ENCODE data around the gene ASB12. TPM values are rescaled to one million over a fixed set of nuclear protein-coding genes. Genes with fewer than 3 reads are reported as not detected.

Gene ASB12, protein sequence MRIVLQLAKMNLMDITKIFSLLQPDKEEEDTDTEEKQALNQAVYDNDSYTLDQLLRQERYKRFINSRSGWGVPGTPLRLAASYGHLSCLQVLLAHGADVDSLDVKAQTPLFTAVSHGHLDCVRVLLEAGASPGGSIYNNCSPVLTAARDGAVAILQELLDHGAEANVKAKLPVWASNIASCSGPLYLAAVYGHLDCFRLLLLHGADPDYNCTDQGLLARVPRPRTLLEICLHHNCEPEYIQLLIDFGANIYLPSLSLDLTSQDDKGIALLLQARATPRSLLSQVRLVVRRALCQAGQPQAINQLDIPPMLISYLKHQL
- 0.15 and 0.19 TPM in 2 replicates for polyA plus RNA-seq (2013)

DNA sequence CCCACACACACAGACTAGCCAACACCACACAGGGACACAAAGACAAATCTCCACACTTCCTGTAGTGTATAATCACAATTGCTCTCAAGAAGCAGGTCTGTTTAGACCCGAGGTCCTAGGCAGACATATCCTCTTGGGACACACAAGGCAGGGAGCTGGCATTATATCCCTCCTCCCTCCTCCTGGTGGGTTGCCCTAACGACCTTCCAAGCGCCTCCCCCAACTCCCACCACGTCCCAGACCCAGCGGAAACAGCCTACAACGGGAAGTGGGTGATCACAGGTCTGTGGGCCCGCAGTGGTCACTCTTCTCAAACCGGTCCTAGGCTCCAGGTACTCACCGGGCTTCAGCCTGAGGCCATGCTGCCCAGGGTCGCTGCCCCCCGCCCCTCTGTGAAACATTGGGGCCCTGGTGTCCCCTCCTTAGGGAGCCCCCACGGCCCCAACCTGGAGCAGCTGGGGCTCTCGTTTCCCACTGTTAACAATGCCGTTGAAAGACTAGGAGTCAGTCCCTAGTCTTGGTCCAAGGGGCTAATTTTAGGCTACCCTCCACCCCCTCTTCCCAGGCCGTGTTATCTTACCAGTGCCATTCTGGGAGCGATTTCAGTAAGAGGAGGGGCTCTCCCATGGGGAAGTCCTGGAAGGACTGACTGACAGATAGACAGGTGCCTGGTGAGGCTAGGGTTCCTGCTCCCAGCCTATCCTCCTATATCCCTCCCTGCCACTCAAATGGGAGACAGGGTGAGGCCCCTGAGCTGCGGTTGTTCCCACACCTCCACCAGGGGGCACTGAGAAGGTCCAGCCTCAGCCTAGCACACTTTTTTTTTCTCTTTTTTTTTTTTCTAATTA lies at the start of gene ASB12:
TSS of gene ASB12 (minus strand) at position 485 of the 848 bp plus-strand sequence. CDS start 4,957 bp downstream, outside the sequence.
- Histone ChIP-seq H4K8ac (ENCODE audit: low read depth, low read length) (no peak within 1 kb of the TSS), H3K27ac (ENCODE audit: low read depth, low read length) (no peak within 1 kb of the TSS), H3K27me3 (ENCODE audit: insufficient read depth, low read length) (no peaks in the 10 kb centered on the region), H3K18ac (ENCODE audit: low read length) (no peak within 1 kb of the TSS), H4K12ac (ENCODE audit: low read depth, low read length) (no peak within 1 kb of the TSS), H3K14ac (ENCODE audit: low read length) (no peak within 1 kb of the TSS), H3K4me2 (ENCODE audit: low read length) (no peak within 1 kb of the TSS), H3K4me3 (ENCODE audit: low read depth, low read length) (no peak within 1 kb of the TSS), H2BK5ac (ENCODE audit: low read depth, low read length, poor library complexity) (no peak within 1 kb of the TSS), H3K79me1 (ENCODE audit: low read length) (no peaks in the 10 kb centered on the region), H3K9ac (ENCODE audit: low read length) (no peak within 1 kb of the TSS), H3K9me3 (ENCODE audit: insufficient read depth, low read depth, low read length) (no peaks in the 10 kb centered on the region), H4K91ac (ENCODE audit: low read depth, low read length) (no peak within 1 kb of the TSS), H3K4ac (ENCODE audit: low read depth, low read length) (no peak within 1 kb of the TSS), H2AK5ac (ENCODE audit: low read length) (no peak within 1 kb of the TSS), H2BK120ac (ENCODE audit: insufficient read depth, low read length, poor library complexity) (no peak within 1 kb of the TSS), H3K36me3 (ENCODE audit: control insufficient read depth in 1 of 2, insufficient read depth in 2 of 2, low read length in 2 of 2) (no peaks in the 10 kb centered on the region), H3K23ac (ENCODE audit: low read length) (no peak within 1 kb of the TSS), H2AFZ (ENCODE audit: insufficient read depth, low read length, poor library complexity) (no peak within 1 kb of the TSS), H2BK12ac (ENCODE audit: low read length) (no peak within 1 kb of the TSS), H3K79me2 (ENCODE audit: control insufficient read depth, insufficient read depth, low read length, poor library complexity) (no peaks in the 10 kb centered on the region), H3K4me1 (ENCODE audit: control insufficient read depth in 1 of 2, insufficient read depth in 2 of 2, low read length in 2 of 2) (no peaks in the 10 kb centered on the region)
- WGBS (ENCODE audit: extremely low coverage, insufficient coverage, insufficient read length), result no CpG with 5 or more reads among the region's 17 CpGs
- DNase-seq, result no peak

DNA sequence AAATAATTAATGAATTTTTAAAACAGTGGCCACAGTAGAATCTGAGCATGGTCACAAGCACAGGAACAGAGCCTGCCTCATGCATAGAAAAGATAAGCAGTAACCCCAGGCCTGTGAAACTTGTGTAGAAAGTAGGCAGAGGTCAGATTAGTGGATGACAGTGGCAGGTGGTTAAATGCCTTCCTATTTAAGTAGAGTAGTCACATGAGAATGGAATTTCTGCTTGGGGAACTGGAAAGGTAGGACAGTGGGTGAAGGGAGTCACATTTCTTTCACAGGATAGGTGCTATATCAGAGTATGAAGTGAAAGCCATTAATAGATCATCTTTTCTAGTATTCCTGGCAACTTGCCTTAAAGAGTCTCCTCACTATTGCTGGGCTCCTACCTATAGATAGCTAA lies 34.9 kb upstream of the ASB12 start:
- no peak overlapping the region for H2AFZ ChIP-seq (ENCODE audit: insufficient read depth, low read length, poor library complexity)
- no peak overlapping the region for H3K9ac ChIP-seq (ENCODE audit: low read length)
- no peak overlapping the region for H3K27ac ChIP-seq (ENCODE audit: low read depth, low read length)
- no peak overlapping the region for H4K8ac ChIP-seq (ENCODE audit: low read depth, low read length)
- no peaks in the 10 kb centered on the region for H3K9me3 ChIP-seq (ENCODE audit: insufficient read depth, low read depth, low read length)
- no peaks in the 10 kb centered on the region for H3K79me2 ChIP-seq (ENCODE audit: control insufficient read depth, insufficient read depth, low read length, poor library complexity)
- no peaks in the 10 kb centered on the region for H3K79me1 ChIP-seq (ENCODE audit: low read length)
- H2BK120ac ChIP-seq (ENCODE audit: insufficient read depth, low read length, poor library complexity), result no peak overlapping the region
- H3K4me2 ChIP-seq (ENCODE audit: low read length), result no peak overlapping the region
- H3K36me3 ChIP-seq (ENCODE audit: control insufficient read depth in 1 of 2, insufficient read depth in 2 of 2, low read length in 2 of 2), result no peaks in the 10 kb centered on the region
- no peak overlapping the region for H3K4me3 ChIP-seq (ENCODE audit: low read depth, low read length)
- H3K23ac ChIP-seq (ENCODE audit: low read length), result no peak overlapping the region
- H3K14ac ChIP-seq (ENCODE audit: low read length), result no peak overlapping the region
- H2BK12ac ChIP-seq (ENCODE audit: low read length), result no peak overlapping the region
- H2AK5ac ChIP-seq (ENCODE audit: low read length), result no peak overlapping the region
- H4K12ac ChIP-seq (ENCODE audit: low read depth, low read length), result no peak overlapping the region
- H3K4me1 ChIP-seq (ENCODE audit: control insufficient read depth in 1 of 2, insufficient read depth in 2 of 2, low read length in 2 of 2), result no peaks in the 10 kb centered on the region
- H4K91ac ChIP-seq (ENCODE audit: low read depth, low read length), result no peak overlapping the region
- DNase-seq, result peak; percentile 9 to 61
- no peaks in the 10 kb centered on the region for H3K27me3 ChIP-seq (ENCODE audit: insufficient read depth, low read length)
- H3K18ac ChIP-seq (ENCODE audit: low read length), result no peak overlapping the region
- no peak overlapping the region for H2BK5ac ChIP-seq (ENCODE audit: low read depth, low read length, poor library complexity)
- no peak overlapping the region for H3K4ac ChIP-seq (ENCODE audit: low read depth, low read length)

DNA sequence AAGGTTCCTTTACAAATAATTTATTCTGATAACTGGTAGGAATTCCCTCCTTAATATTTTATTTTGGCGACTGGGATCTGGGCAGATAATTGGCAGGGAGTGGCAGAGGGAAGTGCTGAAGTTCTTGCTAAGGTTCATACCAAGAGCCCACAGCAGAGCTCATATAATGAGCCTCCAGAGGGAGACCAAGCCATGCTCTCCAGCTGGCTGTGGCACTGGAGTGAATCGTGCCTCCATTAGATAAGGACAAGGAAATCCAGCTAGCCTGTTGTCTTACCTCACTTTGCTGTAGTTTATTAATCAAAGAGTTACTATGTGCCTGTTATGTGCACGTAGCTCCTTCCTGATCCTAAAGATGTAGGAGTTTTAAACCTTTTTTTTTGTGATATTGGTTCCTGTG lies 1.3 kb downstream of the ASB12 start:
- peak in 1 of 2 donors; percentile 18 for DNase-seq
- H2AFZ ChIP-seq (ENCODE audit: insufficient read depth, low read length, poor library complexity), result no peak overlapping the region
- H2BK120ac ChIP-seq (ENCODE audit: insufficient read depth, low read length, poor library complexity), result no peak overlapping the region
- no peak overlapping the region for H2BK12ac ChIP-seq (ENCODE audit: low read length)
- H3K4ac ChIP-seq (ENCODE audit: low read depth, low read length), result no peak overlapping the region
- no peak overlapping the region for H3K9ac ChIP-seq (ENCODE audit: low read length)
- H3K27me3 ChIP-seq (ENCODE audit: insufficient read depth, low read length), result no peaks in the 10 kb centered on the region
- no peak overlapping the region for H4K12ac ChIP-seq (ENCODE audit: low read depth, low read length)
- no peak overlapping the region for H3K23ac ChIP-seq (ENCODE audit: low read length)
- H3K27ac ChIP-seq (ENCODE audit: low read depth, low read length), result no peak overlapping the region
- H3K4me1 ChIP-seq (ENCODE audit: control insufficient read depth in 1 of 2, insufficient read depth in 2 of 2, low read length in 2 of 2), result no peaks in the 10 kb centered on the region
- H3K4me3 ChIP-seq (ENCODE audit: low read depth, low read length), result no peak overlapping the region
- H3K18ac ChIP-seq (ENCODE audit: low read length), result no peak overlapping the region
- H3K14ac ChIP-seq (ENCODE audit: low read length), result no peak overlapping the region
- no peaks in the 10 kb centered on the region for H3K79me1 ChIP-seq (ENCODE audit: low read length)
- H3K4me2 ChIP-seq (ENCODE audit: low read length), result no peak overlapping the region
- H4K91ac ChIP-seq (ENCODE audit: low read depth, low read length), result no peak overlapping the region
- H2AK5ac ChIP-seq (ENCODE audit: low read length), result no peak overlapping the region
- no peak overlapping the region for H2BK5ac ChIP-seq (ENCODE audit: low read depth, low read length, poor library complexity)
- H3K9me3 ChIP-seq (ENCODE audit: insufficient read depth, low read depth, low read length), result no peaks in the 10 kb centered on the region
- no peak overlapping the region for H4K8ac ChIP-seq (ENCODE audit: low read depth, low read length)
- no CpG with 5 or more reads among the region's 3 CpGs for WGBS (ENCODE audit: extremely low coverage, insufficient coverage, insufficient read length)
- no peaks in the 10 kb centered on the region for H3K36me3 ChIP-seq (ENCODE audit: control insufficient read depth in 1 of 2, insufficient read depth in 2 of 2, low read length in 2 of 2)
- H3K79me2 ChIP-seq (ENCODE audit: control insufficient read depth, insufficient read depth, low read length, poor library complexity), result no peaks in the 10 kb centered on the region

DNA sequence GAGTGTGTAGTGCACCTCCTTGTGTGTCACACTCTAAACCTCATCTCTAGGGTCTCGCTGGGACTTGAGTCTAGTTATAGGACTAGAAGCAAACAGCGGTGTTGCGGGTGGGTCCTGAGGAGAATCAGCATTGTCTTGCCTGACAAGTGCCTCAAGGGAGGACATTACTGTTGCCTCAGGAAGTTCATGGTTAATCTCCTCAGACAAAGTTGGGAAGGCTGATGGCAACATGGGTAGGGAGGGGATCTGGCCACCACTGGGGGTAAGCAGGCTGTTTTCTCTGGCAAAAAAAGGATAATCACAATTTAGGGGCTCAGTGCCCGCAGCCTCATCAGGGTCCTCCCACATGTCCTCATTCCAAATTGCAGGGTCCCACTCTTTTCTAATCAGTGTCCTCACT lies 12.4 kb downstream of the ASB12 start:
- no peaks in the 10 kb centered on the region for H3K9me3 ChIP-seq (ENCODE audit: insufficient read depth, low read depth, low read length)
- H3K27me3 ChIP-seq (ENCODE audit: insufficient read depth, low read length), result no peaks in the 10 kb centered on the region
- no peak overlapping the region for H3K4ac ChIP-seq (ENCODE audit: low read depth, low read length)
- no peak overlapping the region for H3K4me3 ChIP-seq (ENCODE audit: low read depth, low read length)
- H2BK120ac ChIP-seq (ENCODE audit: insufficient read depth, low read length, poor library complexity), result no peak overlapping the region
- H3K36me3 ChIP-seq (ENCODE audit: control insufficient read depth in 1 of 2, insufficient read depth in 2 of 2, low read length in 2 of 2), result no peaks in the 10 kb centered on the region
- no peaks in the 10 kb centered on the region for H3K4me1 ChIP-seq (ENCODE audit: control insufficient read depth in 1 of 2, insufficient read depth in 2 of 2, low read length in 2 of 2)
- WGBS (ENCODE audit: extremely low coverage, insufficient coverage, insufficient read length), result no CpG with 5 or more reads among the region's 4 CpGs
- H3K79me1 ChIP-seq (ENCODE audit: low read length), result no peaks in the 10 kb centered on the region
- H3K23ac ChIP-seq (ENCODE audit: low read length), result no peak overlapping the region
- no peak overlapping the region for H4K8ac ChIP-seq (ENCODE audit: low read depth, low read length)
- H3K9ac ChIP-seq (ENCODE audit: low read length), result no peak overlapping the region
- no peak overlapping the region for H3K14ac ChIP-seq (ENCODE audit: low read length)
- no peak for DNase-seq
- H2BK12ac ChIP-seq (ENCODE audit: low read length), result no peak overlapping the region
- no peaks in the 10 kb centered on the region for H3K79me2 ChIP-seq (ENCODE audit: control insufficient read depth, insufficient read depth, low read length, poor library complexity)
- H2BK5ac ChIP-seq (ENCODE audit: low read depth, low read length, poor library complexity), result no peak overlapping the region
- H3K18ac ChIP-seq (ENCODE audit: low read length), result no peak overlapping the region
- H3K27ac ChIP-seq (ENCODE audit: low read depth, low read length), result no peak overlapping the region
- H2AFZ ChIP-seq (ENCODE audit: insufficient read depth, low read length, poor library complexity), result no peak overlapping the region
- no peak overlapping the region for H4K91ac ChIP-seq (ENCODE audit: low read depth, low read length)
- no peak overlapping the region for H3K4me2 ChIP-seq (ENCODE audit: low read length)
- no peak overlapping the region for H4K12ac ChIP-seq (ENCODE audit: low read depth, low read length)
- H2AK5ac ChIP-seq (ENCODE audit: low read length), result no peak overlapping the region
